Measurements from ENCODE around the gene FGFBP3.

FGFBP3 gene

DNA sequence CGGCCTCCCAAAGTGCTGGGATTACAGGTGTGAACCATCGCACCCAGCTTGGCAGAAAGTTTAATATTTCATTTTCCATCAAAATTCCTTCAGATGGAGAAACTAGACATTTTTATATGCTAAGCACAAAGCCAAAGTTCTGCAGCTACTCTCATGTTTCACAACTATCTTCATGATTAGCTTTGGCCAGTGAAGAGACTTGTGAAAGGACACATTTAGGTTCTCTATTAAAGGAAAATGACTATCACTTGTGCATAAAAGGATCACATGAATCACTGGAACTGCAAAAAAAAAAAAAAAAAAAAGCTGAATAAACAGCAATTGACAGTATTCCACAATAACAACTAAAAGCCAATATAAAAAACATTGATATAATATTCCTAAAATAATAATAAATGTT, 16.2 kb downstream of the FGFBP3 start:
- H3K36me3 ChIP-seq, result no peaks in the 10 kb centered on the region
- H3K27me3 ChIP-seq, result no peaks in the 10 kb centered on the region
- H3K4me1 ChIP-seq, result no peaks in the 10 kb centered on the region
- DNase-seq, result no peak
- H3K4me3 ChIP-seq (ENCODE audit: low read depth, low read length), result no peak overlapping the region
- no peaks in the 10 kb centered on the region for H3K9me3 ChIP-seq
- TF ChIP-seq, protein P1, sequence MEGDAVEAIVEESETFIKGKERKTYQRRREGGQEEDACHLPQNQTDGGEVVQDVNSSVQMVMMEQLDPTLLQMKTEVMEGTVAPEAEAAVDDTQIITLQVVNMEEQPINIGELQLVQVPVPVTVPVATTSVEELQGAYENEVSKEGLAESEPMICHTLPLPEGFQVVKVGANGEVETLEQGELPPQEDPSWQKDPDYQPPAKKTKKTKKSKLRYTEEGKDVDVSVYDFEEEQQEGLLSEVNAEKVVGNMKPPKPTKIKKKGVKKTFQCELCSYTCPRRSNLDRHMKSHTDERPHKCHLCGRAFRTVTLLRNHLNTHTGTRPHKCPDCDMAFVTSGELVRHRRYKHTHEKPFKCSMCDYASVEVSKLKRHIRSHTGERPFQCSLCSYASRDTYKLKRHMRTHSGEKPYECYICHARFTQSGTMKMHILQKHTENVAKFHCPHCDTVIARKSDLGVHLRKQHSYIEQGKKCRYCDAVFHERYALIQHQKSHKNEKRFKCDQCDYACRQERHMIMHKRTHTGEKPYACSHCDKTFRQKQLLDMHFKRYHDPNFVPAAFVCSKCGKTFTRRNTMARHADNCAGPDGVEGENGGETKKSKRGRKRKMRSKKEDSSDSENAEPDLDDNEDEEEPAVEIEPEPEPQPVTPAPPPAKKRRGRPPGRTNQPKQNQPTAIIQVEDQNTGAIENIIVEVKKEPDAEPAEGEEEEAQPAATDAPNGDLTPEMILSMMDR (IDR thresholded peaks at IDR 0.05; ENCODE audit: low read depth, low read length), result no peak

DNA sequence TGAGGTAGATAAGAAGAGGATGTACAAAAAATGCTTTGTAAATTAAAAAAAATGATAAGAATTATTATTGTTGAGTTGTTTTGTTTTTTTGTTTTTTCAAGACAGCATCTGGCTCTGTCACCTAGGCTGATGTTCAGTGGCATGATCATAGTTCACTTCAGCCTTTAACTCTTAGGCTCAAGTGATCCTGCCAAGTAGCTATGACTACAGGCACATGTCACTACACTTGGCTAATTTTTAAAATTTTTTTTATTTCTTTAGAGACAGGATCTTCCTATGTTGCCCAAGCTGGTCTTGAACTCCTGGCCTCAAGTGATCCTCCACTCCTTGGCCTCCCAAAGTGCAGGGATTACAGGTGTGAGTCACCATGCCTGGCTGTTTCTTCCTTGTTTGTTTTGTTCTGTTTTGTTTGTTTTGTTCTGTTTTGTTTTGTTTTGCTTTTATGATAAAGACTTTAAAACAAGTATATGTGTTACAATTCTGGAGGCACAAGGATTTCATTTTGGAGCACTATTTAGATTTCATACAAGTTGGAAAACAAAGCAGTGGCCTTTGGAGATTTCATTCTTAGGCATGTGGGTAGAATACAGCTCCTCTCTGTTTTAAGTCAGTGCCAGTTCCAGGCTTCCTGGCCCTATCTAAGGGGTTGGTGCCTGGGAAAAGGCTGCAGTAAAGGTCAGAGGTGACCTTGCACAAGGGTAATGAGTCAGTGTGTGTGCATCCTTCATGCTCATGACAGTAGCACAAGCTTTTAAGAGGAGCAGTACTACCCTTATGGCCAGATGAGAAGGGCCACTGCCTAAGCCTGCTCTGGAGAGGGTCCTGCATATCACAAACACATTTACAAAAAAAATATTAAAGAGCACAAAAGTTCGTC, 17.9 kb downstream of the FGFBP3 start:
- TF ChIP-seq, protein P1 (IDR thresholded peaks at IDR 0.05; ENCODE audit: low read depth, low read length), result no peak
- Histone ChIP-seq H3K4me3 (ENCODE audit: low read depth, low read length) (no peak overlapping the region), H3K36me3 (no peaks in the 10 kb centered on the region), H3K9me3 (no peaks in the 10 kb centered on the region), H3K4me1 (no peaks in the 10 kb centered on the region), H3K27me3 (no peaks in the 10 kb centered on the region)
- DNase-seq, result no peak

- DNase-seq, result peak; percentile 46
- Histone ChIP-seq H3K4me3 (ENCODE audit: low read depth, low read length) (peak overlapping the region; percentile 80), H3K4me1 (no peaks in the 10 kb centered on the region), H3K27me3 (no peaks in the 10 kb centered on the region), H3K9me3 (no peaks in the 10 kb centered on the region), H3K36me3 (no peaks in the 10 kb centered on the region)
- TF ChIP-seq, protein P1 (IDR thresholded peaks at IDR 0.05; ENCODE audit: low read depth, low read length), result no peak
Measured at GRCh38 chr10:91887272-91888076, 21.8 kb downstream of the FGFBP3 start.

GRCh38 chr10:91886954-91887271, 22.4 kb downstream of the FGFBP3 start:
- Histone ChIP-seq H3K9me3 (no peaks in the 10 kb centered on the region), H3K27me3 (no peaks in the 10 kb centered on the region), H3K4me1 (no peaks in the 10 kb centered on the region), H3K4me3 (ENCODE audit: low read depth, low read length) (peak overlapping the region; percentile 80), H3K36me3 (no peaks in the 10 kb centered on the region)
- DNase-seq, result no peak
- TF ChIP-seq, protein P1 (IDR thresholded peaks at IDR 0.05; ENCODE audit: low read depth, low read length), result no peak

GRCh38 chr10:91885362-91886079, 23.8 kb downstream of the FGFBP3 start:
- no peaks in the 10 kb centered on the region for H3K9me3 ChIP-seq
- H3K4me1 ChIP-seq, result no peaks in the 10 kb centered on the region
- no peak for DNase-seq
- TF ChIP-seq, protein P1 (IDR thresholded peaks at IDR 0.05; ENCODE audit: low read depth, low read length), result no peak
- H3K27me3 ChIP-seq, result no peaks in the 10 kb centered on the region
- no peaks in the 10 kb centered on the region for H3K36me3 ChIP-seq
- no peak overlapping the region for H3K4me3 ChIP-seq (ENCODE audit: low read depth, low read length)
